GM23248 (cell line): ENCODE measurements around the gene TANGO6.

Source experiments
- EZH2 ChIP-seq: fragments of 200-600 bp; sonication (generic); IDR thresholded peaks from 2 replicates; pipeline ENCODE4 v1.6.1; 2018; ENCODE audit warnings: antibody characterized with exemption, mild to moderate bottlenecking; ENCODE audit not compliant: insufficient read depth, poor library complexity, severe bottlenecking
- EZH2phosphoT487 ChIP-seq: fragments of 200-600 bp; sonication (generic); IDR thresholded peaks from 2 replicates; pipeline ENCODE4 v1.6.1; 2018; ENCODE audit warnings: antibody characterized with exemption, moderate library complexity, mild to moderate bottlenecking, low read depth; ENCODE audit not compliant: insufficient read depth

GRCh38 chr16:68969338-68969737 is 126.0 kb downstream of the TANGO6 start:
- TF ChIP-seq EZH2 (no peak), EZH2phosphoT487 (no peak)
